Nephron progenitor cell (in vitro differentiated cells): ENCODE measurements around the gene TMEM150C.

Experiments
- DNase-seq: peaks from one replicate; pipeline ENCODE4 v3.0.0; 2021
- H3K27ac Mint-ChIP-seq: 2 replicates; pipeline ENCODE4 v1.8.0; 2021; ENCODE audit warnings: mild to moderate bottlenecking, moderate library complexity, mixed read lengths
- H3K27me3 Mint-ChIP-seq: 2 replicates; pipeline ENCODE4 v1.8.0; 2021; ENCODE audit warnings: mild to moderate bottlenecking, low read depth, mixed read lengths; ENCODE audit not compliant: poor library complexity
- H3K36me3 Mint-ChIP-seq: 2 replicates; pipeline ENCODE4 v1.8.0; 2021; ENCODE audit warnings: low read depth, mixed read lengths
- H3K4me1 Mint-ChIP-seq: 2 replicates; pipeline ENCODE4 v1.8.0; 2021; ENCODE audit warnings: mixed read lengths
- H3K4me3 Mint-ChIP-seq: 2 replicates; pipeline ENCODE4 v1.8.0; 2021; ENCODE audit warnings: mild to moderate bottlenecking, moderate library complexity, mixed read lengths
- H3K9me3 Mint-ChIP-seq: 2 replicates; pipeline ENCODE4 v1.8.0; 2021; ENCODE audit warnings: mild to moderate bottlenecking, moderate library complexity, mixed read lengths
- TF ChIP-seq, protein P1 (sequence below): fragments of 200-600 bp; sonication (generic); IDR thresholded peaks from 2 replicates; pipeline ENCODE4 v1.5.0; 2021; ENCODE audit warnings: antibody characterized with exemption

The TMEM150C gene

DNA sequence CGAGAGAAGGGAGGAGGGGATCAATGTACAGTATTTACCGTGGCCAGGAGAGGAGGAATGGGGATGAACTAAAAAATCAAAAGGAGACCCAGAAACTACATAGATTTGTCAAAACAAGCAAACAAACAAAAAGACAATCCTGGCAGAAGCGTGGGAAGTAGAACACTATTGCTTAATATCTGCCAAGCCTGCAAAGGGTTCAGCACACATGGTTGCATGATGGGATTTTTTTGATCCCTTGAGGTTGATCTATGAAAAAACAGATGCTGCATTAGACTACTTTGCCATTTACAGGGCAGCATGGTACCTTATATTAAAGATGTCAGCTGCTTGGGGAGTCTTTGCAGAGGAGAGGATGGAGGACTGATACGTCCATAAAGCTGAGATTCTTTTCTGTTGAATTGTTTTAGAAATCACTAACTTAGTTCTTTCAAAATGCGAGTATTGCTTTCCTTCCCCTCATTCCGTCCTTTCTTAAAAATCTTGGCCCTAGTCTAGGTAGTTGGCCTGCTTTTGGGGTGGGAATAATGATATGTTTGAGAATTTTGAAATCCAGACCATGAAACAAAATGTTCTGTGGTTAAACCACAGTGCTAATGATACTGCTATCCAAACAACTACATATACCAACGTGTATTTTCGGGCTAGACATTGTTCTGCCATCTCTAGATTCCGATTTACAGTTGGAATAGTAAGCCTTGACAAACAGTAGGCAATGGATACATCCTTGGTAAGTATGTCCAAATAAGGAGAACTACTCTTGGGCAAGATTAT is 39.6 kb upstream of the TMEM150C start:
- DNase-seq, result no peak
- peaks cover 3% of the 10 kb centered on the region for H3K9me3 Mint-ChIP-seq
- no peaks in the 10 kb centered on the region for H3K4me1 Mint-ChIP-seq
- H3K27ac Mint-ChIP-seq, result no peak overlapping the region
- peaks cover 15% of the 10 kb centered on the region for H3K27me3 Mint-ChIP-seq
- H3K36me3 Mint-ChIP-seq, result no peaks in the 10 kb centered on the region
- no peak overlapping the region for H3K4me3 Mint-ChIP-seq
- TF ChIP-seq, protein P1, sequence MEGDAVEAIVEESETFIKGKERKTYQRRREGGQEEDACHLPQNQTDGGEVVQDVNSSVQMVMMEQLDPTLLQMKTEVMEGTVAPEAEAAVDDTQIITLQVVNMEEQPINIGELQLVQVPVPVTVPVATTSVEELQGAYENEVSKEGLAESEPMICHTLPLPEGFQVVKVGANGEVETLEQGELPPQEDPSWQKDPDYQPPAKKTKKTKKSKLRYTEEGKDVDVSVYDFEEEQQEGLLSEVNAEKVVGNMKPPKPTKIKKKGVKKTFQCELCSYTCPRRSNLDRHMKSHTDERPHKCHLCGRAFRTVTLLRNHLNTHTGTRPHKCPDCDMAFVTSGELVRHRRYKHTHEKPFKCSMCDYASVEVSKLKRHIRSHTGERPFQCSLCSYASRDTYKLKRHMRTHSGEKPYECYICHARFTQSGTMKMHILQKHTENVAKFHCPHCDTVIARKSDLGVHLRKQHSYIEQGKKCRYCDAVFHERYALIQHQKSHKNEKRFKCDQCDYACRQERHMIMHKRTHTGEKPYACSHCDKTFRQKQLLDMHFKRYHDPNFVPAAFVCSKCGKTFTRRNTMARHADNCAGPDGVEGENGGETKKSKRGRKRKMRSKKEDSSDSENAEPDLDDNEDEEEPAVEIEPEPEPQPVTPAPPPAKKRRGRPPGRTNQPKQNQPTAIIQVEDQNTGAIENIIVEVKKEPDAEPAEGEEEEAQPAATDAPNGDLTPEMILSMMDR, result no peak

DNA sequence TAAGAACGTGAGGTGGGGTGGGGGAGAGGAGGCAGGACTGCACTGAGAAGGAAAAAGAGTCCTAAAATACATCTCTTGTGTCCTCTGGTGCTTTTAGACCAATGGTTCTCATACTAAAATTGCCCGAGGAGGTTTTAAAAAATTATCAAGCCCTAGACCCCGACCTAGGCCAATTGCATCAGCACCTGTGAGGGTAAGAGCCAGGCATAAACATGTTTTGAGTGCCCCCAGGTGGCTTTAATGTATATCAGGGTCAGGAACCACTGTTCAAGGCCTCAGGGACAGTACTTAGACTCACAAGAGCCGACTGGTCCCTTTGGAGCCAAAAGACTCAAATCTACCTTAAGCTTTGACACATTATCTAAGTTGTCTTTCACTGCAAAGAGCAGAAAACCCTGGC is 37.5 kb upstream of the TMEM150C start:
- Mint-ChIP-seq H3K36me3 (no peaks in the 10 kb centered on the region), H3K27me3 (peaks cover 12% of the 10 kb centered on the region), H3K9me3 (no peaks in the 10 kb centered on the region), H3K27ac (no peak overlapping the region), H3K4me1 (no peaks in the 10 kb centered on the region), H3K4me3 (no peak overlapping the region)
- DNase-seq, result no peak
- TF ChIP-seq, protein P1, result no peak

DNA sequence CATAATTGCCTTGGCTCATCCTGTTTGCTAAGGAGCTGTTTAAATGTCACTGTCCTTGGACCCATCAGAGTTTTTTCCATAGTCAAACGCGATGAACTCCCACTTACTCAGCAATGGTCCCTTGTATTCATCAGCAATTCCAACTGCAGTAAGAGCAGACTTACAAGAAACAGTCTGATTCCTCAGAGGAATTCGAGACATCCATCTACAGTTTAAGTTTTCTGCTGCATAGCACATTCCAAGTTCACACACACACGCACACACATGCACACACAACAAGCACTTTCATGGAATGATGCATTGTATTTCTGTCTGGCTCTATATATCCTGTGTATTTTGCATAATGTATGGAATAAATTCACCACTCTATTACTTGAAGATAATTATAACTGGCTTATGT is 32.7 kb upstream of the TMEM150C start:
- no peaks in the 10 kb centered on the region for H3K27me3 Mint-ChIP-seq
- no peak overlapping the region for H3K27ac Mint-ChIP-seq
- no peaks in the 10 kb centered on the region for H3K9me3 Mint-ChIP-seq
- TF ChIP-seq, protein P1, result no peak
- DNase-seq, result no peak
- no peak overlapping the region for H3K4me3 Mint-ChIP-seq
- no peaks in the 10 kb centered on the region for H3K4me1 Mint-ChIP-seq
- no peaks in the 10 kb centered on the region for H3K36me3 Mint-ChIP-seq

DNA sequence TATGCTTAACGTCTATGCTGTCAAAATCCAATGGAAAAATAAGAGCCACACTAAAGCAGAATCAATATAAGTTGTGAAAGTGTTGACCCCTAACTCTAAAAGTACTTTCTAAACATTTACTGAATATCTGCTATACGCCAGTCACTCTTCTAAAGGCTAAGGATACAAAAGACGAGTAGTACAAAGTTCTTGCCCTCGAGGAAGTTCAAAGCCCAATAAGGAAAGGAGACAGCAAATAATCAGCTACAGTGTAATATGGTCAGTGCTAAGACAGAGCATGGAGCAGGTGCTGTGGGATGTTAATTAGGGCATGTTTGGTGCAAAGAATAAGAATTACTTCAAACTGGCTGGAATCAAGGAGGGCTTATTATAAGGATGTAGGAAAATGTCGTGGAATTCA is 31.6 kb upstream of the TMEM150C start:
- no peak overlapping the region for H3K27ac Mint-ChIP-seq
- H3K9me3 Mint-ChIP-seq, result no peaks in the 10 kb centered on the region
- H3K4me1 Mint-ChIP-seq, result no peaks in the 10 kb centered on the region
- peaks cover 4% of the 10 kb centered on the region for H3K27me3 Mint-ChIP-seq
- H3K36me3 Mint-ChIP-seq, result no peaks in the 10 kb centered on the region
- DNase-seq, result no peak
- no peak overlapping the region for H3K4me3 Mint-ChIP-seq
- TF ChIP-seq, protein P1, result no peak

DNA sequence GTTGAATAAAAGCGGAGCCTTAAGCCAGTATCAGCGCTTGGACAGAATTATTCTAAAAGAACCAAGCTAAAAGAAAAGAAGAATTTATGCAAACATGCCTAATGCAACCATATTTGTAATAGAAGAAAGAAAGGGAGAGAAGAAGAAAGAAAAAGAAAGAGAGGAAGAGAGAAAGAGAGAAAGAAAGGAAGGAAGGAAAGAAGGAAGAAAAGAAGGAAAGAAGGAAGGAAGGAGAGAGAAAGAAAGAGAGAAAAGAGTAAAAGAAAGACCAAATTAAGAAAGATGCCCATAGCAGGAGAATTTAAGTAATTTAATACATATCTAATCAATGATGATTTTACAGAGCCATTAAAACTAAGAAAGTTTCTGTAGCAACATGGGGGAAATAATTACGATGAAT is 30.9 kb upstream of the TMEM150C start:
- DNase-seq, result no peak
- no peaks in the 10 kb centered on the region for H3K9me3 Mint-ChIP-seq
- H3K27me3 Mint-ChIP-seq, result peaks cover 4% of the 10 kb centered on the region
- no peaks in the 10 kb centered on the region for H3K4me1 Mint-ChIP-seq
- TF ChIP-seq, protein P1, result no peak
- no peaks in the 10 kb centered on the region for H3K36me3 Mint-ChIP-seq
- H3K27ac Mint-ChIP-seq, result no peak overlapping the region
- H3K4me3 Mint-ChIP-seq, result no peak overlapping the region

DNA sequence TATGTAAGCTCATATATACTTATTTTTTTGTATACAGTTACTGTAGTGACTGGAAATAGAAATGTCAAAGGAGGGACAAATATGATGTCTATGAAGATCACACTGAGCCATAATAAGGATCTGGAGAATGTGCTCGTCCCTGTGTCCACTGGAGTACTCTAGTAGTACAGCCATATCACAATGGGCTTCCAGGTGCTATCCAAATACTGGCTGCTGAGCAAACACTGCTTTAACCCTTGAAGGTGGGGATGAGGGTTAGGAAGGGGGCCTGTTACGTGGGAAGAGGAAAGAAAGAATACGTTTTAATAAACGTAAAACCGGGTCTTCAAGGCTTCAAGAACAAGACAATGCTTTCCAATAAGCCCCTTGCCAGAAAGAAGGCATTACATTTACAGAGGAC is 29.8 kb upstream of the TMEM150C start:
- TF ChIP-seq, protein P1, result no peak
- peaks cover 4% of the 10 kb centered on the region for H3K27me3 Mint-ChIP-seq
- H3K27ac Mint-ChIP-seq, result no peak overlapping the region

More for the DNA sequence above, 29.8 kb upstream of the TMEM150C start:
- peaks cover 7% of the 10 kb centered on the region for H3K4me1 Mint-ChIP-seq
- no peaks in the 10 kb centered on the region for H3K9me3 Mint-ChIP-seq
- DNase-seq, result no peak
- H3K36me3 Mint-ChIP-seq, result no peaks in the 10 kb centered on the region
- H3K4me3 Mint-ChIP-seq, result no peak overlapping the region
